ENCODE results near the gene TTLL11. TPM values are rescaled to one million over a fixed set of nuclear protein-coding genes. Genes with fewer than 3 reads are reported as not detected.

The TTLL11 gene
- total RNA-seq, 1 experiment from 2014 or later, result 1.5 TPM

- no peak for DNase-seq
- H2BK120ac ChIP-seq (ENCODE audit: low read depth, low read length, poor library complexity, severe bottlenecking), result no peak overlapping the region
- H2BK12ac ChIP-seq (ENCODE audit: insufficient read length, low read depth, low read length), result no peak overlapping the region
- no peaks in the 10 kb centered on the region for H3K36me3 Mint-ChIP-seq (ENCODE audit: insufficient read depth in 1 of 3, low read depth in 3 of 3)
- no peaks in the 10 kb centered on the region for H3K9me3 ChIP-seq (ENCODE audit: control insufficient read depth, low read depth, low read length)
- no peaks in the 10 kb centered on the region for H3K9me3 Mint-ChIP-seq
- H3K4me2 ChIP-seq (ENCODE audit: insufficient read depth, insufficient read length, low read length), result peak overlapping the region; percentile 97
- H3K27me3 Mint-ChIP-seq (ENCODE audit: low read depth), result peaks cover 41% of the 10 kb centered on the region
- no peak overlapping the region for H4K91ac ChIP-seq (ENCODE audit: insufficient read length, low read depth, low read length)
- no peaks in the 10 kb centered on the region for H4K20me1 ChIP-seq (ENCODE audit: control insufficient read depth, insufficient read depth, insufficient read length)
- no peak overlapping the region for H4K5ac ChIP-seq (ENCODE audit: insufficient read length, low read depth, low read length)
- H3T11ph ChIP-seq (ENCODE audit: low read length), result no peak overlapping the region
- H3K4me1 Mint-ChIP-seq, result peaks cover 6 to 11% of the 10 kb centered on the region in 2 experiments
- H3K27me3 ChIP-seq (ENCODE audit: insufficient read depth, low read length), result no peaks in the 10 kb centered on the region; the same call in 1 of the 2 replicates
- H3K23ac ChIP-seq (ENCODE audit: insufficient read length, low read depth, low read length), result no peak overlapping the region
- peak overlapping the region; percentile 77 to 78 for H3K4me3 Mint-ChIP-seq
- no peak overlapping the region for H2AFZ ChIP-seq (ENCODE audit: low read length)
- no peaks in the 10 kb centered on the region for H3K79me2 ChIP-seq (ENCODE audit: insufficient read depth, low read length)
- H2BK20ac ChIP-seq (ENCODE audit: low read depth, low read length, poor library complexity, severe bottlenecking), result no peak overlapping the region
- WGBS (ENCODE audit: extremely low coverage, insufficient read length, low lambda C conversion rate), result no CpG with 5 or more reads among the region's 11 CpGs
- no peak overlapping the region for H3K4ac ChIP-seq (ENCODE audit: low read depth, low read length)
- no peak overlapping the region for H3K27ac Mint-ChIP-seq
- H3K79me1 ChIP-seq (ENCODE audit: insufficient read depth, low read depth, low read length, poor library complexity, severe bottlenecking), result no peaks in the 10 kb centered on the region
- no peak overlapping the region for H2BK5ac ChIP-seq (ENCODE audit: insufficient read length, low read length)
- no peak overlapping the region for H3K18ac ChIP-seq (ENCODE audit: insufficient read length, low read depth, low read length)
- TF ChIP-seq CTCF (conservative IDR thresholded peaks at IDR 0.05), result no peak
- H3K56ac ChIP-seq (ENCODE audit: insufficient read length, low read depth, low read length), result no peak overlapping the region
- H3K14ac ChIP-seq (ENCODE audit: insufficient read depth, low read length), result no peak overlapping the region; the same call in 1 of the 2 replicates
- peaks cover 13% of the 10 kb centered on the region for H3K23me2 ChIP-seq (ENCODE audit: insufficient read length, low read depth, low read length, poor library complexity, severe bottlenecking)
- no peak overlapping the region for H4K8ac ChIP-seq (replicated peaks; ENCODE audit: insufficient read length, low read depth, low read length)
- H2AK5ac ChIP-seq (ENCODE audit: insufficient read length, low read length), result no peak overlapping the region
- H3K27ac ChIP-seq (ENCODE audit: insufficient read length, low read depth, low read length), result no peak overlapping the region
- H3K9ac ChIP-seq (ENCODE audit: extremely low read depth, insufficient read length, low read length), result no peak overlapping the region
- no peaks in the 10 kb centered on the region for H3K4me1 ChIP-seq (ENCODE audit: insufficient read depth, low read length)
- no peak overlapping the region for H2BK15ac ChIP-seq (ENCODE audit: low read depth, low read length)
These were observed 1.2 kb downstream of the TTLL11 start for GRCh38 chr9:122091682-122092592.

Data from H9 (cell line).